AG10803 (cell line): ENCODE measurements around the gene TREML2.

Experiments
- DNase-seq: peaks from one replicate; pipeline ENCODE4 v3.0.0; 2010; ENCODE audit warnings: low read depth
- H3K4me3 ChIP-seq: 2 replicates; pipeline ENCODE4 v1.5.1; 2011; ENCODE audit warnings: mild to moderate bottlenecking, low read length, control low read depth
- TF ChIP-seq, protein P1 (sequence below): conservative IDR thresholded peaks from 2 replicates; pipeline ENCODE4 v1.5.1; 2011; ENCODE audit warnings: mild to moderate bottlenecking, low read length, control low read depth, inconsistent platforms

Gene TREML2

DNA sequence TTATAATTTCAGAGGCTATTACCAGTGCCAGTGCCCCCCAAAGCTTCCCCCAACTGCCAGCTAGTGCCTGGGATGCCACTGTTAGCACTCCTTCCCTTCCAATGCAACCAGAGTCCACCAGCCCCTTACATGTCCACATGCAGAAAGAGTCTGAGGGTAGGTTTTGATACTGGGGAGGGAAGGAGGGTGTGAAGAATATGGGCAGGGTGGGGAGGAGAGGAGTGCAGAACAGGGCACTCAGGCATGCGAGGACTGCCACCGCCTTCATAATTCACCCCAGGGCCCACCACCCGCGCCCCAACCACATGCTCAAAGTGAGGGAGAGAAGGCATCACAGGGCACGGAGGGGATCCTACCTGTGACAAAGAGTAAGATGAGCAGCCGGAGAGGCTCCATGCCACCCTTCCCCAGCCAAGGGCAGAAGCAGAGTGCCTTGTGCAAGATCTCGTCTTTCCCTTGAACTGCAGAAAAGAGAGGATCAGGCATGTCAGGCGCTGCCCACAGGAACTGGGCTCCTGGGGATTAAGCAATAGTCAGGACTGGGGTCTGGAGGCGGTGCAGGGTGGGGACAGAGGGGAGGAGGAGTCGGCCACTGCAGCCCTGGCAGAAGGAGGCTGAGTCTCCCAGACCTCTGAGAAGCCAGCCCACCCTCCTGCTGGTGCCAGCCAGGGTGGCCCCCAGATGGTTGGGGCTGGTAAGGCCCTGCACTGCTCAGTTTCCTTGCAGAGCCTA, 38.1 kb downstream of the TREML2 start, which contains the start of gene TREM2:
TREM2 (minus strand) TSS at position 430 of the 732 bp plus-strand sequence; CDS start at position 396, 34 bp downstream.
- no peak for DNase-seq
- TF ChIP-seq, protein P1, sequence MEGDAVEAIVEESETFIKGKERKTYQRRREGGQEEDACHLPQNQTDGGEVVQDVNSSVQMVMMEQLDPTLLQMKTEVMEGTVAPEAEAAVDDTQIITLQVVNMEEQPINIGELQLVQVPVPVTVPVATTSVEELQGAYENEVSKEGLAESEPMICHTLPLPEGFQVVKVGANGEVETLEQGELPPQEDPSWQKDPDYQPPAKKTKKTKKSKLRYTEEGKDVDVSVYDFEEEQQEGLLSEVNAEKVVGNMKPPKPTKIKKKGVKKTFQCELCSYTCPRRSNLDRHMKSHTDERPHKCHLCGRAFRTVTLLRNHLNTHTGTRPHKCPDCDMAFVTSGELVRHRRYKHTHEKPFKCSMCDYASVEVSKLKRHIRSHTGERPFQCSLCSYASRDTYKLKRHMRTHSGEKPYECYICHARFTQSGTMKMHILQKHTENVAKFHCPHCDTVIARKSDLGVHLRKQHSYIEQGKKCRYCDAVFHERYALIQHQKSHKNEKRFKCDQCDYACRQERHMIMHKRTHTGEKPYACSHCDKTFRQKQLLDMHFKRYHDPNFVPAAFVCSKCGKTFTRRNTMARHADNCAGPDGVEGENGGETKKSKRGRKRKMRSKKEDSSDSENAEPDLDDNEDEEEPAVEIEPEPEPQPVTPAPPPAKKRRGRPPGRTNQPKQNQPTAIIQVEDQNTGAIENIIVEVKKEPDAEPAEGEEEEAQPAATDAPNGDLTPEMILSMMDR: no peak
- H3K4me3 ChIP-seq: no peak within 1 kb of the TSS

DNA sequence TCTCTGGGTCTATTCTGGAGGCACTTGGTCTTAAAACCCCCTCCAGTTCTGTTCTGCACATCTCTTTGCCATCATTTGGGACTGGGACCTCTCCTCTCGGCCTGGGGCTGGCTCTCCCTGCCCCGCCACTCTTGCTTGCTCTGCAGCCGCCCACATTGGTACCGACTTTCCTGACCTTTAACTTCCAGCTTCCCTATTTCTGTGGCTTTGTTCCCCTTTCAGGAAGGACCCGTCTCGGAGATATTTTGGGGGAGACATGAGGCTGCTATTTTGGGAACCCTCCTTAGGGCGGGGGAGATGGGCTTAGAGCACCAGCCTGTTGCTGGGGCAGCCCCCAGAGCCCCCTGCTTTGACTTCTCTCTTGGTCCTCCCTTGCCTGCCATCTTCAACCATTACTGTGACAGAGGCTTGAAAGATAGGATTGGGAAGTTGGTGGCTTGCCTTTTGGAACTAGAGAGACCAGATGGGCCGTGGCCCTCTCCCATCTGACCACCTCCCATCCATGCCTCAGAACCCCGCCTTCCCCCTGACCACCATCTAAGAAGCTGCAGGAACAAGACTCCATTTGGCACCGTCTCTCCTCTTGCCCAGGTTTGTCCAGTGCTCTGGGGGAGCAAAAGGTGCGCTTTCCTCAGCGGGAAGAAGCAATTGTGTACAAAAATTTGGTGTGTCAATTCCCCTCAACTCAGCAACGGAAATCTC, 38.9 kb downstream of the TREML2 start:
- DNase-seq: no peak
- TF ChIP-seq, protein P1: no peak
- H3K4me3 ChIP-seq: no peak overlapping the region

DNA sequence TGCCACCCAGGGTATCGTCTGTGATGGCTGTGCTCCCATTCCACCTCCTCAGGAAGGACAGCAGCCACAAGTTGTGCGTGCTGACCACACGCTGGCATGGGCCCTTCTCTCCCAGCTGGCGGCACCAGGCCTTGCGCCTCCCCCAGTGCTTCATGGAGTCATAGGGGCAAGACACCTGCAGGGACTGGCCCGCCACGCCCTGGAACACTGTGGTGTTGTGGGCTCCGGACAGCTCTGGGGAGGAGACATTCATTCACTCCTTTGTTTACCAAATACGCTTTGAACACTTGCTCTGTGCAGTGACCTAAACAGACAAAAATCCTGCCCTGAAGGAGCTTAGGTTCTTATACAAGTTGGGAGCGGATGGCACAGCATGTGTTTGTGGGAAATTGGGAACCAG, 39.6 kb downstream of the TREML2 start:
- H3K4me3 ChIP-seq: no peak overlapping the region
- TF ChIP-seq, protein P1: no peak
- DNase-seq: no peak

DNA sequence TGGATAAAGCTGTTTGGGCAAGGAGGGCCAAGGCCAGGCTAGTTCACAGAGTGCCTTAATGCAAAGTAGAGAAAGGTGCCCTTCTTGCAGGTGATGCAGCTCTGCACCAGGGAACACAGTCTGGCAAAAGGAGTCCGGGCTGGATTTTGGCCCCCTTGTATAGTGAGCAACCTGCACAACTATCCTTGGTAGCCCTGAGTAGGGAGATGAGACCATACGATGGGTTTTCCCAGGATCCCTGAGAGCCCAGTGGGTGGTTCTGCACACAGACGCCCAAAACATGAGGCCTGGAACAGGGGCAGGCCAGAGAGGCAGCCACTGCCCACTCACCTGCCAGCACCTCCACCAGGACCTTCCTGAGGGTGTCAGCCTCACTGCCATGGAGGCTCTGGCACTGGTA, 40.0 kb downstream of the TREML2 start:
- no peak for DNase-seq
- TF ChIP-seq, protein P1: no peak
- H3K4me3 ChIP-seq: no peak overlapping the region

DNA sequence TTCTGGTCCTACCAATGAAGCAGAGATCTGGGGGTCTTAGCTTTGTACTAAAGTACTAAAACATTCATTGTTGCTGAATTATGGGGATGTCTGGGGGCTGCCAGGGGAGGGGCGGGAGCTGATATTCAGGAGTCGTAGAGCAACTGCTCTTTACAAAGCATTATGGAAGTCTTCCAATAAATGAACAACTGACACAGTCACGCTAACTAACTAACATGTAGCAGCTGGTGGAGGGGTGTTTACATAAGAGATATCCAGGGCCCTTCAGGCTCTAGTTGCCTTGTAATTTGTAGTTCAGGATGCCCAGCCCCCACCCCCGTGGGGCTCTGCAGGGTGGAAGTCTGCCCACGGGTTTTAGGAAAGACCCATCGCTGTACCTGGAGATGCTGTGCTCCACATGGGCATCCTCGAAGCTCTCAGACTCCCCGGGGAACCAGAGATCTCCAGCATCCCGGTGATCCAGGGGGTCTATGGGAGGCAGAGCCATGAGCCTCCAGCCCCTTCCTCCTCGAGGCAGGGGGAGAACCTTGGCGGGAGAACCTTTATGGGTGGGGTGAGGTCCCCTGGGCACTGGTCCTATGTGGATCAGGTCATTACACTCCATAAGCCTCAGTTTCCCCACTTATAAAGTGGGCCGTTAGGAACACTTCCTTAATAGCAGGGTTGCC, 41.4 kb downstream of the TREML2 start:
- DNase-seq: no peak
- H3K4me3 ChIP-seq: no peak overlapping the region
- TF ChIP-seq, protein P1: no peak

DNA sequence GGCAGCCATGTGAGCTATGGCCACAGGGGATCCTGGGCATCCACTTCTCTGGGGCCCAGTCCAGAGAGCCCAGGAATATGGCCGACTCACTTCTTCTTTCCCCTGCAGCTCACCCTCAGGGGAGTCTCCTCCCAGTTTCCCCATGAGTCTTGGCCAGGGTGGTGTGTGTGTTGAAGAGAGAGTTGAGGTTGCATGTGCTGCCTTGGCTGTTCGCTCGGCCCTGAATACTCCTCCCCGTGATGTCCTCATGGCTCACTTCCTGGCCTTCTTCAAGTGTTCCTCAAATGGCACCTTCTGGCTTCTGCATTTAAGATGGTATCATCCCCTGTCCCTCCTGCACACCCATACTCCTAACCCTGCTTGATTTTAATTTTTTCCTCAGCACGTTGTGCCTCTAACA, 43.6 kb downstream of the TREML2 start:
- H3K4me3 ChIP-seq: no peak overlapping the region
- TF ChIP-seq, protein P1: no peak
- no peak for DNase-seq
